H9 (cell line): ENCODE measurements around the gene OXSR1. TPM values are rescaled to one million over a fixed set of nuclear protein-coding genes. Genes with fewer than 3 reads are reported as not detected.

ENCODE experiments used
- DNase-seq: peaks from one replicate; pipeline ENCODE4 v3.0.0-alpha.2; 2017
- H2AFZ ChIP-seq: one replicate; pipeline ENCODE4 v1.6.1; 2013; ENCODE audit warnings: mild to moderate bottlenecking, low read length, control low read depth, moderate library complexity
- H2AK5ac ChIP-seq: 2 replicates; pipeline ENCODE4 v1.6.1; 2013; ENCODE audit warnings: low read length, control low read depth, mixed read lengths; ENCODE audit not compliant: insufficient read length
- H2BK120ac ChIP-seq: one replicate; pipeline ENCODE4 v1.6.1; 2013; ENCODE audit warnings: low read depth, mild to moderate bottlenecking, low read length, control low read depth, inconsistent platforms; ENCODE audit not compliant: poor library complexity, severe bottlenecking
- H2BK12ac ChIP-seq: 2 replicates; pipeline ENCODE4 v1.6.1; 2013; ENCODE audit warnings: low read length, control low read depth, mixed read lengths, low read depth; ENCODE audit not compliant: insufficient read length
- H2BK15ac ChIP-seq: 2 replicates; pipeline ENCODE4 v1.6.1; 2013; ENCODE audit warnings: low read depth, low read length, control low read depth
- H2BK20ac ChIP-seq: one replicate; pipeline ENCODE4 v1.6.1; 2013; ENCODE audit warnings: low read depth, mild to moderate bottlenecking, low read length, control low read depth, inconsistent platforms; ENCODE audit not compliant: poor library complexity, severe bottlenecking
- H2BK5ac ChIP-seq: 2 replicates; pipeline ENCODE4 v1.6.1; 2013; ENCODE audit warnings: low read length, control low read depth, mixed read lengths; ENCODE audit not compliant: insufficient read length
- H3K14ac ChIP-seq: 2 replicates; pipeline ENCODE4 v1.6.1; 2013; ENCODE audit warnings: low read length, control low read depth; ENCODE audit not compliant: insufficient read depth
- H3K18ac ChIP-seq: 2 replicates; pipeline ENCODE4 v1.6.1; 2013; ENCODE audit warnings: low read depth, mild to moderate bottlenecking, mixed read lengths, low read length, control low read depth; ENCODE audit not compliant: insufficient read length
- H3K23ac ChIP-seq: 2 replicates; pipeline ENCODE4 v1.6.1; 2013; ENCODE audit warnings: low read length, control low read depth, mixed read lengths, low read depth; ENCODE audit not compliant: insufficient read length
- H3K23me2 ChIP-seq: 2 replicates; pipeline ENCODE4 v1.6.1; 2013; ENCODE audit warnings: low read depth, mild to moderate bottlenecking, mixed read lengths, low read length, control low read depth; ENCODE audit not compliant: insufficient read length, poor library complexity, severe bottlenecking
- H3K27ac ChIP-seq: 2 replicates; pipeline ENCODE4 v1.5.1; 2013; ENCODE audit warnings: low read length, control low read depth, mixed read lengths, low read depth; ENCODE audit not compliant: insufficient read length
- H3K27me3 ChIP-seq: 2 replicates; pipeline ENCODE4 v1.6.1; 2013; ENCODE audit warnings: low read length, control low read depth, inconsistent platforms; ENCODE audit not compliant: insufficient read depth
- H3K4ac ChIP-seq: 2 replicates; pipeline ENCODE4 v1.6.1; 2013; ENCODE audit warnings: low read depth, mild to moderate bottlenecking, control low read depth, inconsistent platforms, low read length, moderate library complexity
- H3K4me1 ChIP-seq: 2 replicates; pipeline ENCODE4 v1.6.1; 2013; ENCODE audit warnings: low read length, control low read depth, inconsistent platforms; ENCODE audit not compliant: insufficient read depth
- H3K4me2 ChIP-seq: 2 replicates; pipeline ENCODE4 v1.6.1; 2013; ENCODE audit warnings: low read length, control low read depth, mixed read lengths; ENCODE audit not compliant: insufficient read length, insufficient read depth
- H3K56ac ChIP-seq: 2 replicates; pipeline ENCODE4 v1.6.1; 2013; ENCODE audit warnings: low read depth, mild to moderate bottlenecking, mixed read lengths, low read length, control low read depth; ENCODE audit not compliant: insufficient read length
- H3K79me1 ChIP-seq: 2 replicates; pipeline ENCODE4 v1.6.1; 2013; ENCODE audit warnings: low read depth, mild to moderate bottlenecking, moderate library complexity, low read length, control low read depth, inconsistent platforms; ENCODE audit not compliant: insufficient read depth, poor library complexity, severe bottlenecking
- H3K79me2 ChIP-seq: 2 replicates; pipeline ENCODE4 v1.6.1; 2013; ENCODE audit warnings: low read length, control low read depth, inconsistent platforms; ENCODE audit not compliant: insufficient read depth
- H3K9ac ChIP-seq: 2 replicates; pipeline ENCODE4 v1.6.1; 2013; ENCODE audit warnings: low read length, control low read depth, mixed read lengths; ENCODE audit not compliant: insufficient read length; ENCODE audit errors: extremely low read depth
- H3K9me3 ChIP-seq: one replicate; pipeline ENCODE4 v1.6.1; 2013; ENCODE audit warnings: low read depth, low read length, inconsistent platforms; ENCODE audit not compliant: control insufficient read depth
- H3T11ph ChIP-seq: one replicate; pipeline ENCODE4 v1.6.1; 2013; ENCODE audit warnings: mild to moderate bottlenecking, low read length, control low read depth, inconsistent platforms
- H4K20me1 ChIP-seq: one replicate; pipeline ENCODE4 v1.6.1; 2013; ENCODE audit not compliant: control insufficient read depth, insufficient read length, insufficient read depth
- H4K5ac ChIP-seq: 2 replicates; pipeline ENCODE4 v1.6.1; 2013; ENCODE audit warnings: low read depth, mild to moderate bottlenecking, mixed read lengths, low read length, control low read depth; ENCODE audit not compliant: insufficient read length
- H4K8ac ChIP-seq: replicated peaks from 2 replicates; pipeline ENCODE4 v1.6.1; 2013; ENCODE audit warnings: low read length, control low read depth, mixed read lengths, low read depth; ENCODE audit not compliant: insufficient read length
- H4K91ac ChIP-seq: 2 replicates; pipeline ENCODE4 v1.6.1; 2013; ENCODE audit warnings: low read depth, mild to moderate bottlenecking, moderate library complexity, mixed read lengths, low read length, control low read depth; ENCODE audit not compliant: insufficient read length
- H3K27ac Mint-ChIP-seq, 3 experiments: 2 replicates in 2 of 3; 3 replicates in 1 of 3; pipeline ENCODE4 v1.8.0; 2020 to 2021; ENCODE audit warnings: mixed read lengths in 3 of 3, mild to moderate bottlenecking in 1 of 3, moderate library complexity in 1 of 3
- H3K27me3 Mint-ChIP-seq: 2 replicates; pipeline ENCODE4 v1.8.0; 2021; ENCODE audit warnings: low read depth, mild to moderate bottlenecking, moderate library complexity, mixed read lengths
- H3K36me3 Mint-ChIP-seq, 3 experiments: 2 replicates in 2 of 3; 3 replicates in 1 of 3; pipeline ENCODE4 v1.8.0; 2020 to 2021; ENCODE audit warnings: low read depth in 3 of 3, mixed read lengths in 3 of 3; ENCODE audit not compliant: insufficient read depth in 1 of 3
- H3K4me1 Mint-ChIP-seq, 2 experiments: 2 replicates each; pipeline ENCODE4 v1.8.0; 2020; ENCODE audit warnings: mixed read lengths in 2 of 2
- H3K4me3 Mint-ChIP-seq, 2 experiments: 2 replicates in 1 of 2; 3 replicates in 1 of 2; pipeline ENCODE4 v1.8.0; 2020 to 2021; ENCODE audit warnings: mild to moderate bottlenecking in 2 of 2, mixed read lengths in 2 of 2, moderate library complexity in 1 of 2
- H3K9me3 Mint-ChIP-seq, 2 experiments: 2 replicates in 1 of 2; 3 replicates in 1 of 2; pipeline ENCODE4 v1.8.0; 2020; ENCODE audit warnings: mild to moderate bottlenecking in 2 of 2, mixed read lengths in 2 of 2, moderate library complexity in 1 of 2
- CTCF ChIP-seq: fragments of 200-600 bp; sonication (generic); conservative IDR thresholded peaks from 3 replicates; pipeline ENCODE4 v1.8.0; 2021; ENCODE audit warnings: antibody characterized with exemption, mild to moderate bottlenecking
- WGBS: extraction: QIAGEN DNeasy Blood & Tissue Kit; methylation state at CpG from one replicate; pipeline ENCODE4 v1.1.7; 2013; ENCODE audit warnings: missing lambda C conversion rate, low lambda C conversion rate, mixed read lengths; ENCODE audit not compliant: insufficient read length; ENCODE audit errors: extremely low coverage; 5-methylcytosine and 5-hydroxymethylcytosine counted together
- total RNA-seq: library from RNA; stranded (reverse); gene quantifications from 2 replicates; pipeline ENCODE4 v1.2.1, GENCODE V29; 2021

OXSR1 gene
- total RNA-seq, 1 experiment from 2014 or later: 54.1 TPM

GRCh38 chr3:38254872-38255271 lies 89.5 kb downstream of the OXSR1 start:
- no peaks in the 10 kb centered on the region for H3K79me2 ChIP-seq
- H3K4me1 Mint-ChIP-seq: no peaks in the 10 kb centered on the region
- H3K4me1 ChIP-seq: no peaks in the 10 kb centered on the region
- H2BK12ac ChIP-seq: no peak overlapping the region
- TF ChIP-seq CTCF: no peak
- no peak for DNase-seq
- H3K27ac Mint-ChIP-seq: no peak overlapping the region
- H2BK5ac ChIP-seq: no peak overlapping the region
- H3K18ac ChIP-seq: no peak overlapping the region
- no peaks in the 10 kb centered on the region for H3K27me3 Mint-ChIP-seq
- no peak overlapping the region for H3K4me3 Mint-ChIP-seq
- WGBS: no CpG with 5 or more reads among the region's 2 CpGs
- no peak overlapping the region for H3K23ac ChIP-seq
- H4K5ac ChIP-seq: peak overlapping the region; percentile 60
- no peaks in the 10 kb centered on the region for H3K9me3 ChIP-seq
- H3K27ac ChIP-seq: no peak overlapping the region
- no peak overlapping the region for H3K14ac ChIP-seq
- no peaks in the 10 kb centered on the region for H3K27me3 ChIP-seq
- no peaks in the 10 kb centered on the region for H4K20me1 ChIP-seq
- no peak overlapping the region for H3K4me2 ChIP-seq
- H2BK120ac ChIP-seq: no peak overlapping the region
- no peak overlapping the region for H3K4ac ChIP-seq
- H2AK5ac ChIP-seq: no peak overlapping the region
- no peak overlapping the region for H2AFZ ChIP-seq
- H3K79me1 ChIP-seq: no peaks in the 10 kb centered on the region
- no peak overlapping the region for H3K56ac ChIP-seq
- peaks cover 15 to 44% (median 34%) of the 10 kb centered on the region in 3 experiments; a peak in 6 of 7 replicates for H3K36me3 Mint-ChIP-seq
- no peak overlapping the region for H4K8ac ChIP-seq
- no peak overlapping the region for H4K91ac ChIP-seq
- no peak overlapping the region for H3K9ac ChIP-seq
- H3T11ph ChIP-seq: no peak overlapping the region
- no peaks in the 10 kb centered on the region for H3K23me2 ChIP-seq
- H2BK20ac ChIP-seq: no peak overlapping the region
- no peaks in the 10 kb centered on the region for H3K9me3 Mint-ChIP-seq
- H2BK15ac ChIP-seq: no peak overlapping the region
